ENCODE results near the gene GHRHR. TPM values are rescaled to one million over a fixed set of nuclear protein-coding genes. Genes with fewer than 3 reads are reported as not detected.

GHRHR gene
- total and polyA plus RNA-seq, 11 donors, result not detected

DNA sequence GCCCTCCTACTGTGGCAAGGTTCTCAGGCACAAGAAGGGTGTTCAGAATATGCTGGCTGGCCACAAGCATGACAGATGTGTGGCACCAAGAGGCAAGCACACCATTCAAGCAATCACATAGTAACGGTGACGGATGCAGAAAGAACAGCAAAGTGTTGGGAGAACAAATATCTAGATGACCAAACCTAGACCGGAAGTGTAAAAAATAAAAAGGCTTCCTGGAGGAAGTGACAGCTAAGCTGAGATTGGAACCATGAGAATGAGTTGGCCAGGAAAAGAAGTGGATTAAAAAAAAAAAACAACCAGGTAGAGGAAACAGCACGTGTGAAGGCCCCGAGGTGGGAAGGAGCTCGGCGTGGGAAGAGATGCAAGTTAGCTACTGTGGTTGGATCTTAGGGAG lies 22.0 kb downstream of the GHRHR start:
- 57 to 68% (median 60%) methylated on average over 7 of the region's 7 CpGs for WGBS, 4 donors
- peaks cover 0 to 14% (median 0%) of the 10 kb centered on the region in 9 donors for H3K27me3 ChIP-seq

GRCh38 chr7:30986331-30986730 lies 22.6 kb downstream of the GHRHR start:
- no peak for ATAC-seq
- TF ChIP-seq POLR2A (IDR thresholded peaks at IDR 0.05), result no peak
- TF ChIP-seq, protein P1, sequence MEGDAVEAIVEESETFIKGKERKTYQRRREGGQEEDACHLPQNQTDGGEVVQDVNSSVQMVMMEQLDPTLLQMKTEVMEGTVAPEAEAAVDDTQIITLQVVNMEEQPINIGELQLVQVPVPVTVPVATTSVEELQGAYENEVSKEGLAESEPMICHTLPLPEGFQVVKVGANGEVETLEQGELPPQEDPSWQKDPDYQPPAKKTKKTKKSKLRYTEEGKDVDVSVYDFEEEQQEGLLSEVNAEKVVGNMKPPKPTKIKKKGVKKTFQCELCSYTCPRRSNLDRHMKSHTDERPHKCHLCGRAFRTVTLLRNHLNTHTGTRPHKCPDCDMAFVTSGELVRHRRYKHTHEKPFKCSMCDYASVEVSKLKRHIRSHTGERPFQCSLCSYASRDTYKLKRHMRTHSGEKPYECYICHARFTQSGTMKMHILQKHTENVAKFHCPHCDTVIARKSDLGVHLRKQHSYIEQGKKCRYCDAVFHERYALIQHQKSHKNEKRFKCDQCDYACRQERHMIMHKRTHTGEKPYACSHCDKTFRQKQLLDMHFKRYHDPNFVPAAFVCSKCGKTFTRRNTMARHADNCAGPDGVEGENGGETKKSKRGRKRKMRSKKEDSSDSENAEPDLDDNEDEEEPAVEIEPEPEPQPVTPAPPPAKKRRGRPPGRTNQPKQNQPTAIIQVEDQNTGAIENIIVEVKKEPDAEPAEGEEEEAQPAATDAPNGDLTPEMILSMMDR (IDR thresholded peaks at IDR 0.05), result no peak
- Histone ChIP-seq H3K4me3 (no peak overlapping the region), H3K27me3 (peaks cover 0 to 14% (median 0%) of the 10 kb centered on the region in 9 donors), H3K27ac (no peak overlapping the region), H3K36me3 (no peaks in the 10 kb centered on the region), H3K9me3 (no peaks in the 10 kb centered on the region), H3K4me1 (peaks cover 0 to 20% (median 10%) of the 10 kb centered on the region in 12 donors)
- no peak for DNase-seq
- WGBS, 4 donors, result 83 to 88% (median 85%) methylated on average over 8 of the region's 8 CpGs
- intact Hi-C loops (cut with DNase I), result loop anchor here in 1 of 10 donors (10.0 kb wide), 1 partner anchor 648 kb away; no protein-coding TSS in a partner anchor

More for the DNA sequence above, 22.0 kb downstream of the GHRHR start:
- intact Hi-C loops (cut with DNase I), result loop anchor here in 3 of 10 donors (1.0 to 10.0 kb wide), 3 partner anchors 135 to 649 kb away; no protein-coding TSS in a partner anchor
- TF ChIP-seq, protein P1 (IDR thresholded peaks at IDR 0.05), result no peak
- TF ChIP-seq POLR2A (IDR thresholded peaks at IDR 0.05), result no peak
- peaks cover 0 to 20% (median 10%) of the 10 kb centered on the region in 12 donors for H3K4me1 ChIP-seq
- H3K4me3 ChIP-seq, result no peak overlapping the region
- no peaks in the 10 kb centered on the region for H3K36me3 ChIP-seq
- DNase-seq (no peak), ATAC-seq (no peak)
- H3K27ac ChIP-seq, result no peak overlapping the region
- H3K9me3 ChIP-seq, result no peaks in the 10 kb centered on the region

GRCh38 chr7:30986738-30987137 lies 23.0 kb downstream of the GHRHR start:
- Histone ChIP-seq H3K9me3 (no peaks in the 10 kb centered on the region), H3K36me3 (no peaks in the 10 kb centered on the region), H3K27ac (no peak overlapping the region), H3K27me3 (peaks cover 0 to 14% (median 0%) of the 10 kb centered on the region in 9 donors), H3K4me1 (peaks cover 0 to 20% (median 10%) of the 10 kb centered on the region in 12 donors), H3K4me3 (no peak overlapping the region)
- TF ChIP-seq POLR2A (IDR thresholded peaks at IDR 0.05), result no peak
- TF ChIP-seq, protein P1 (IDR thresholded peaks at IDR 0.05), result no peak
- 53 to 68% (median 56%) methylated on average over 16 of the region's 16 CpGs for WGBS, 4 donors
- DNase-seq, result no peak
- intact Hi-C loops (cut with DNase I), result loop anchor here in 1 of 10 donors (10.0 kb wide), 1 partner anchor 648 kb away; no protein-coding TSS in a partner anchor
- no peak for ATAC-seq

DNA sequence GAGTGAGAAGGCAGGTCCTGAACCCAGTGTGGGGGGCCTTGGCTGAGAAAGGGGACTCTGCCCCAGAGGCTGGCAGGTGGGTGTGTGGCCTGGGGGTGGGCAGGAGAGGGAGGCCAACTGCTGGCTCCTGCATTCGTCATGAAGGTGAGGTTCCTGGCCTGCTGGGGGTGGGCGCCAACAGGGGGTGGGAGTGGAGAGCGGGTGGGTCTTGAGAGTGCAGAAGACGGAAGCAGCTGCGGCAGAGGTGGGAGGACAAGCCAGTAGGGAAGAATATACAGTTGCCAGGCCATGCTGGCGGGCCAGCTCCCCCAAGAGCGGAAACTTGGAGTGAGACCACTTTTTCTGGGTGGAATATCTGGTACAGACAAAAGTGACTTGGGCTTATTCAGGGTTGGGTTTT lies 23.4 kb downstream of the GHRHR start:
- DNase-seq (no peak), ATAC-seq (no peak)
- Histone ChIP-seq H3K27ac (no peak overlapping the region), H3K9me3 (no peaks in the 10 kb centered on the region), H3K4me1 (peaks cover 0 to 20% (median 10%) of the 10 kb centered on the region in 12 donors), H3K36me3 (no peaks in the 10 kb centered on the region), H3K4me3 (no peak overlapping the region), H3K27me3 (peaks cover 0 to 14% (median 0%) of the 10 kb centered on the region in 9 donors)
- 70 to 88% (median 83%) methylated on average over 7 of the region's 7 CpGs for WGBS, 4 donors
- TF ChIP-seq, protein P1 (IDR thresholded peaks at IDR 0.05), result no peak
- no peak for TF ChIP-seq POLR2A (IDR thresholded peaks at IDR 0.05)
- intact Hi-C loops (cut with DNase I), result loop anchor here in 1 of 10 donors (10.0 kb wide), 1 partner anchor 648 kb away; no protein-coding TSS in a partner anchor

Data from heart left ventricle (tissue), 16 donors.